ENCODE results near the gene MMP19. TPM values are rescaled to one million over a fixed set of nuclear protein-coding genes. Genes with fewer than 3 reads are reported as not detected.
A peak's percentile ranks its signal among the peaks of the same experiment; 100 is the strongest.

Gene MMP19
- total RNA-seq, 2 donors from 2014 or later, result 5.0 to 7.7 TPM

- no peak for TF ChIP-seq CTCF (IDR thresholded peaks at IDR 0.05)
- Histone ChIP-seq H3K4me3 (no peak overlapping the region), H3K9me3 (no peaks in the 10 kb centered on the region), H3K27me3 (no peaks in the 10 kb centered on the region), H3K4me1 (peaks cover 0 to 19% of the 10 kb centered on the region in 2 donors), H3K36me3 (peaks cover 12% of the 10 kb centered on the region), H3K27ac (no peak overlapping the region)
- no peak for DNase-seq (ENCODE audit: low spot score)
Observed at GRCh38 chr12:55809274-55809673, 33.5 kb downstream of the MMP19 start.

- Histone ChIP-seq H3K9me3 (no peaks in the 10 kb centered on the region), H3K4me1 (no peaks in the 10 kb centered on the region), H3K27ac (no peak overlapping the region), H3K4me3 (no peak overlapping the region), H3K27me3 (no peaks in the 10 kb centered on the region), H3K36me3 (peaks cover 16% of the 10 kb centered on the region)
- DNase-seq (ENCODE audit: low spot score), result no peak
- TF ChIP-seq CTCF (IDR thresholded peaks at IDR 0.05), result no peak
Observed at GRCh38 chr12:55806982-55807381, 35.8 kb downstream of the MMP19 start.

GRCh38 chr12:55797550-55797949, 45.2 kb downstream of the MMP19 start:
- H3K27ac ChIP-seq, result no peak overlapping the region
- H3K4me1 ChIP-seq, result peaks cover 0 to 10% of the 10 kb centered on the region in 2 donors
- no peaks in the 10 kb centered on the region for H3K9me3 ChIP-seq
- H3K36me3 ChIP-seq, result peaks cover 70% of the 10 kb centered on the region
- no peaks in the 10 kb centered on the region for H3K27me3 ChIP-seq
- TF ChIP-seq CTCF (IDR thresholded peaks at IDR 0.05), result no peak
- no peak for DNase-seq (ENCODE audit: low spot score)
- H3K4me3 ChIP-seq, result no peak overlapping the region

GRCh38 chr12:55797068-55797467, 45.7 kb downstream of the MMP19 start:
- Histone ChIP-seq H3K4me3 (no peak overlapping the region), H3K4me1 (peaks cover 0 to 10% of the 10 kb centered on the region in 2 donors), H3K27me3 (no peaks in the 10 kb centered on the region), H3K36me3 (peaks cover 70% of the 10 kb centered on the region), H3K9me3 (no peaks in the 10 kb centered on the region), H3K27ac (no peak overlapping the region)
- no peak for DNase-seq (ENCODE audit: low spot score)
- peak; percentile 40 to 58 for TF ChIP-seq CTCF (IDR thresholded peaks at IDR 0.05)

GRCh38 chr12:55795950-55796349, 46.8 kb downstream of the MMP19 start:
- H3K9me3 ChIP-seq, result no peaks in the 10 kb centered on the region
- peaks cover 0 to 10% of the 10 kb centered on the region in 2 donors for H3K4me1 ChIP-seq
- no peaks in the 10 kb centered on the region for H3K27me3 ChIP-seq
- no peak overlapping the region for H3K4me3 ChIP-seq
- no peak overlapping the region for H3K27ac ChIP-seq
- no peak for DNase-seq (ENCODE audit: low spot score)
- no peak for TF ChIP-seq CTCF (IDR thresholded peaks at IDR 0.05)
- peaks cover 69% of the 10 kb centered on the region for H3K36me3 ChIP-seq

GRCh38 chr12:55789893-55790292, 52.8 kb downstream of the MMP19 start:
- no peak for TF ChIP-seq CTCF (IDR thresholded peaks at IDR 0.05)
- Histone ChIP-seq H3K36me3 (peaks cover 65% of the 10 kb centered on the region), H3K4me3 (no peak overlapping the region), H3K9me3 (no peaks in the 10 kb centered on the region), H3K4me1 (no peaks in the 10 kb centered on the region), H3K27me3 (no peaks in the 10 kb centered on the region), H3K27ac (no peak overlapping the region)
- no peak for DNase-seq (ENCODE audit: low spot score)

Data from right atrium auricular region (tissue), 2 donors.